Measurements from ENCODE around the gene PRKAG2.

Gene PRKAG2

GRCh38 chr7:151876899-151877777, at the start of gene PRKAG2:
Gene PRKAG2 (minus strand): TSS chr7:151877115. CDS start chr7:151876620, 495 bp downstream.
- H3K4me3 ChIP-seq, result peak within 1 kb of the TSS; percentile 79
- peak within 1 kb of the TSS; percentile 83 to 94 for H3K27ac ChIP-seq
- no peak for DNase-seq (ENCODE audit: low spot score)
- TF ChIP-seq, protein P1, sequence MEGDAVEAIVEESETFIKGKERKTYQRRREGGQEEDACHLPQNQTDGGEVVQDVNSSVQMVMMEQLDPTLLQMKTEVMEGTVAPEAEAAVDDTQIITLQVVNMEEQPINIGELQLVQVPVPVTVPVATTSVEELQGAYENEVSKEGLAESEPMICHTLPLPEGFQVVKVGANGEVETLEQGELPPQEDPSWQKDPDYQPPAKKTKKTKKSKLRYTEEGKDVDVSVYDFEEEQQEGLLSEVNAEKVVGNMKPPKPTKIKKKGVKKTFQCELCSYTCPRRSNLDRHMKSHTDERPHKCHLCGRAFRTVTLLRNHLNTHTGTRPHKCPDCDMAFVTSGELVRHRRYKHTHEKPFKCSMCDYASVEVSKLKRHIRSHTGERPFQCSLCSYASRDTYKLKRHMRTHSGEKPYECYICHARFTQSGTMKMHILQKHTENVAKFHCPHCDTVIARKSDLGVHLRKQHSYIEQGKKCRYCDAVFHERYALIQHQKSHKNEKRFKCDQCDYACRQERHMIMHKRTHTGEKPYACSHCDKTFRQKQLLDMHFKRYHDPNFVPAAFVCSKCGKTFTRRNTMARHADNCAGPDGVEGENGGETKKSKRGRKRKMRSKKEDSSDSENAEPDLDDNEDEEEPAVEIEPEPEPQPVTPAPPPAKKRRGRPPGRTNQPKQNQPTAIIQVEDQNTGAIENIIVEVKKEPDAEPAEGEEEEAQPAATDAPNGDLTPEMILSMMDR (IDR thresholded peaks at IDR 0.05), result no peak

GRCh38 chr7:151926336-151926712, 49.4 kb upstream of the PRKAG2 start:
- no peak for DNase-seq (ENCODE audit: low spot score)
- TF ChIP-seq, protein P1 (IDR thresholded peaks at IDR 0.05), result no peak
- Histone ChIP-seq H3K27ac (peak overlapping the region in 1 of 2 donors; percentile 50), H3K4me3 (no peak overlapping the region)

GRCh38 chr7:151925446-151926335, 48.8 kb upstream of the PRKAG2 start:
- DNase-seq (ENCODE audit: low spot score), result no peak
- H3K4me3 ChIP-seq, result no peak overlapping the region
- TF ChIP-seq, protein P1 (IDR thresholded peaks at IDR 0.05), result no peak
- peak overlapping the region in 1 of 2 donors; percentile 50 for H3K27ac ChIP-seq

DNA sequence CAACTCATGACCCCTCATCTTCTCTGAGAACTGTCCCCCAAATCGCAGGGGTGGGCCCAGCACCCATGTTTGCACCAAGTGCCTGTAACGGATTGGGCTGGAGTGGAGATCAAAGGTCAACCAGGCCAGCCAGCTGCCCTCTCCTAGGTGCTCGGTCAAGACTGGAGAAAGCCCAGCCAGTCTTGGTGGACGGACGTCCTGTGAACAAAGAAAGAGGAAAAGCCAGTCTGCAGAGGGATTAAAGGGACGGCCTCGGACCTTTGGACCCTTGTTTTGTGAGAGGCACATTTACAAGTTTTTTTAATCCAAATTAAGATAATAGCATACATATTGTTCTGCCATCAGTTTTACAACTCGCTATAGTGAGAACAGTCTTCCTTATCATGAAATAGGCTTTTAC, 47.6 kb upstream of the PRKAG2 start:
- peak overlapping the region; percentile 28 to 74 for H3K27ac ChIP-seq
- DNase-seq (ENCODE audit: low spot score), result no peak
- H3K4me3 ChIP-seq, result no peak overlapping the region
- TF ChIP-seq, protein P1 (IDR thresholded peaks at IDR 0.05), result no peak

- peak overlapping the region; percentile 28 to 74 for H3K27ac ChIP-seq
These were observed 47.1 kb upstream of the PRKAG2 start for GRCh38 chr7:151924001-151924400.

GRCh38 chr7:151923097-151923876, 46.4 kb upstream of the PRKAG2 start:
- H3K4me3 ChIP-seq, result no peak overlapping the region
- peak overlapping the region; percentile 28 to 74 for H3K27ac ChIP-seq
- no peak for DNase-seq (ENCODE audit: low spot score)
- TF ChIP-seq, protein P1 (IDR thresholded peaks at IDR 0.05), result no peak

More at GRCh38 chr7:151924001-151924400, 47.1 kb upstream of the PRKAG2 start:
- no peak overlapping the region for H3K4me3 ChIP-seq
- no peak for DNase-seq (ENCODE audit: low spot score)
- TF ChIP-seq, protein P1 (IDR thresholded peaks at IDR 0.05), result no peak

Measured in coronary artery (tissue), 2 donors.